ENCODE results near the gene MPZL1. TPM values are rescaled to one million over a fixed set of nuclear protein-coding genes. Genes with fewer than 3 reads are reported as not detected.

MPZL1 gene
- total RNA-seq, 4 donors from 2014 or later, result 32.9 to 79.5 (median 58.2) TPM

GRCh38 chr1:167676205-167676915, 45.4 kb upstream of the MPZL1 start:
- H3K36me3 ChIP-seq, result no peaks in the 10 kb centered on the region
- H3K27ac ChIP-seq, result no peak overlapping the region
- H3K27me3 ChIP-seq, result no peaks in the 10 kb centered on the region
- 80% methylated on average over 2 of the region's 2 CpGs; no CpG with 5 or more reads in 1 of the 2 donors for WGBS, 2 donors (ENCODE audit: low coverage in 1 of 2)
- no peaks in the 10 kb centered on the region for H3K9me3 ChIP-seq
- in situ Hi-C loops (cut with MboI; ENCODE audit: low pct_ligation_motif_present in 1 of 4, low pct_unique_long_range_greater_than_20kb in 1 of 4, low sequenced_read_pairs in 3 of 4), result no loop called here
- intact Hi-C loops (cut with DNase I; ENCODE audit: low total_unique reads), result no loop called here
- DNase-seq, result no peak
- H3K4me1 ChIP-seq, result peaks cover 0 to 21% (median 2%) of the 10 kb centered on the region in 4 donors
- no peak for TF ChIP-seq EP300 (IDR thresholded peaks at IDR 0.05; ENCODE audit: low read depth)
- TF ChIP-seq POLR2AphosphoS5 (IDR thresholded peaks at IDR 0.05), result no peak
- TF ChIP-seq POLR2A (IDR thresholded peaks at IDR 0.05), result no peak
- TF ChIP-seq, protein P1, sequence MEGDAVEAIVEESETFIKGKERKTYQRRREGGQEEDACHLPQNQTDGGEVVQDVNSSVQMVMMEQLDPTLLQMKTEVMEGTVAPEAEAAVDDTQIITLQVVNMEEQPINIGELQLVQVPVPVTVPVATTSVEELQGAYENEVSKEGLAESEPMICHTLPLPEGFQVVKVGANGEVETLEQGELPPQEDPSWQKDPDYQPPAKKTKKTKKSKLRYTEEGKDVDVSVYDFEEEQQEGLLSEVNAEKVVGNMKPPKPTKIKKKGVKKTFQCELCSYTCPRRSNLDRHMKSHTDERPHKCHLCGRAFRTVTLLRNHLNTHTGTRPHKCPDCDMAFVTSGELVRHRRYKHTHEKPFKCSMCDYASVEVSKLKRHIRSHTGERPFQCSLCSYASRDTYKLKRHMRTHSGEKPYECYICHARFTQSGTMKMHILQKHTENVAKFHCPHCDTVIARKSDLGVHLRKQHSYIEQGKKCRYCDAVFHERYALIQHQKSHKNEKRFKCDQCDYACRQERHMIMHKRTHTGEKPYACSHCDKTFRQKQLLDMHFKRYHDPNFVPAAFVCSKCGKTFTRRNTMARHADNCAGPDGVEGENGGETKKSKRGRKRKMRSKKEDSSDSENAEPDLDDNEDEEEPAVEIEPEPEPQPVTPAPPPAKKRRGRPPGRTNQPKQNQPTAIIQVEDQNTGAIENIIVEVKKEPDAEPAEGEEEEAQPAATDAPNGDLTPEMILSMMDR (IDR thresholded peaks at IDR 0.05), result no peak
- no peak overlapping the region for H3K4me3 ChIP-seq

DNA sequence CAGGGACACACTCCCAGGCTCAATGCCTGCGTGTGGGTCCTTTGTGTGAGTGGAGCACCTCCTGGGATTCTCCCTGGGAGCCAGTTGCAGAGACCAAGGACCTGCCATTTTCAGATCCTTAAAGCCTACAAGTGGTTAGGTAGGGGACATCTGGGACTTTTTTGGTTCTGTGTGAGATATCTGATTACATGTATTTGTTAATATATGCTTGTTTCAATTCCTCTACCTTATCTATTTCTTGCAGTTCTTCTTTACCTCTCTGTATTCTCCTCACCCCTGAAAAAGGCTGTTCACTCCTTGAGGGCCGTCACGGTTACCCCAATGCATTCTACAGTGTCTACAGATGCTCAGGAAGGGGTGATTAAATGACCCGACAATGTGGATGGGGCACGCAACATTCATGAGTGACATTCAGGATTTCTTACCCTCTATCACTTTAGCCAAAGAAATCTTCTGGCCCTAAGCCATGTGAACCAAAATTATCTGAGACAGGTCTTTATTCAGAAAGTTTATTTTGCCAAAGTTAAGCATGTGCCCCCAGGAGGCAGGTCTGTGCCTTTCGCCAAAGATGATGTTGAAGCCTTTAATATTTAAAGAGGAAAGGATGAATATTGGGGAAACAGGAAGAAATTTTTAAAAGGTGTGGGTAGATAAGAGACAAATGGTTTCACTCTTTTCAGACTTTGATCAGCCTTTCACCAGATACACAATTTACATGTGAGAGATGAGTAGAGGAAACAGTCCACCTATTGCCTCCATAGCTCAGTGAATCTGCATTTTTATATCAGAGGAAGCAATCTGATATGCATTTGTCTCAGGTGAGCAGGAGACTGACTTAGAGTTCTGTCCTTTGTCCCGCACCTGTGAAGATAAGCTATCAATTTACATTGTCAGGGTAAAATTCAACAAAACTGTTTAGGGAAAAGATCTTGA, 44.6 kb upstream of the MPZL1 start:
- in situ Hi-C loops (cut with MboI; ENCODE audit: low pct_ligation_motif_present in 1 of 4, low pct_unique_long_range_greater_than_20kb in 1 of 4, low sequenced_read_pairs in 3 of 4) (no loop called here), intact Hi-C loops (cut with DNase I; ENCODE audit: low total_unique reads) (no loop called here)
- Histone ChIP-seq H3K36me3 (no peaks in the 10 kb centered on the region), H3K27me3 (no peaks in the 10 kb centered on the region), H3K9me3 (no peaks in the 10 kb centered on the region), H3K27ac (no peak overlapping the region), H3K4me3 (no peak overlapping the region), H3K4me1 (peaks cover 0 to 25% (median 2%) of the 10 kb centered on the region in 4 donors)
- TF ChIP-seq POLR2A (IDR thresholded peaks at IDR 0.05), result no peak
- TF ChIP-seq POLR2AphosphoS5 (IDR thresholded peaks at IDR 0.05), result no peak
- TF ChIP-seq, protein P1 (IDR thresholded peaks at IDR 0.05), result no peak
- no peak for TF ChIP-seq EP300 (IDR thresholded peaks at IDR 0.05; ENCODE audit: low read depth)
- WGBS, 2 donors (ENCODE audit: low coverage in 1 of 2), result 81 to 86% methylated on average over 5 to 7 of the region's 7 CpGs
- no peak for DNase-seq

DNA sequence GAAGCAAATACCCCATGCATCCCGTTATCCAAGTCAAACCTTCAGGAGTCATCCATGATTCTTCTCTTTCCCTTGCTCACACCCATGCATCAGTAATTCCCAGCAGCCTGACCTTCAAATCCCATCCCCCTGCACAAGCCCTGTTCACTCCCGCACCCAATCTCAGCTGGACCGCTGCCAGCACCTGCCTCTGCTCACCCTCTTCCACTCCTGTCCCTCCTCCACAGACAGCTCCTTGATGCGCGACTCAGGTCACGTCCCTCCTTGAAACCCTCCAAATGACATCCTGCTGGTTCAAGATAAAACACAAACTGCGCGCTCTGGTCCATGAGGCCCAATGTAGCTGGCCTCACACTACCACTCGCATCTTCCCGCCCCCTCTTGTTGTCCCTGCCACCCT, 43.4 kb upstream of the MPZL1 start:
- H3K27me3 ChIP-seq, result no peaks in the 10 kb centered on the region
- H3K4me1 ChIP-seq, result peaks cover 0 to 27% (median 6%) of the 10 kb centered on the region in 4 donors
- DNase-seq, result no peak
- H3K9me3 ChIP-seq, result no peaks in the 10 kb centered on the region
- intact Hi-C loops (cut with DNase I; ENCODE audit: low total_unique reads), result no loop called here
- no peak overlapping the region for H3K27ac ChIP-seq
- no peak overlapping the region for H3K4me3 ChIP-seq
- WGBS, 2 donors (ENCODE audit: low coverage in 1 of 2), result 97 to 98% methylated on average over 10 of the region's 10 CpGs
- no peak for TF ChIP-seq POLR2AphosphoS5 (IDR thresholded peaks at IDR 0.05)
- no peak for TF ChIP-seq POLR2A (IDR thresholded peaks at IDR 0.05)
- no peak for TF ChIP-seq EP300 (IDR thresholded peaks at IDR 0.05; ENCODE audit: low read depth)
- in situ Hi-C loops (cut with MboI; ENCODE audit: low pct_ligation_motif_present in 1 of 4, low pct_unique_long_range_greater_than_20kb in 1 of 4, low sequenced_read_pairs in 3 of 4), result no loop called here
- no peaks in the 10 kb centered on the region for H3K36me3 ChIP-seq

GRCh38 chr1:167678838-167679237, 42.9 kb upstream of the MPZL1 start:
- WGBS, 2 donors (ENCODE audit: low coverage in 1 of 2), result 96 to 100% methylated on average over 3 of the region's 3 CpGs
- no peak for TF ChIP-seq EP300 (IDR thresholded peaks at IDR 0.05; ENCODE audit: low read depth)
- no peak for TF ChIP-seq POLR2AphosphoS5 (IDR thresholded peaks at IDR 0.05)
- TF ChIP-seq, protein P1 (IDR thresholded peaks at IDR 0.05), result no peak
- TF ChIP-seq POLR2A (IDR thresholded peaks at IDR 0.05), result no peak

More at GRCh38 chr1:167678838-167679237, 42.9 kb upstream of the MPZL1 start:
- Histone ChIP-seq H3K27me3 (no peaks in the 10 kb centered on the region), H3K9me3 (no peaks in the 10 kb centered on the region), H3K36me3 (no peaks in the 10 kb centered on the region), H3K4me1 (peaks cover 0 to 31% (median 9%) of the 10 kb centered on the region in 4 donors), H3K27ac (no peak overlapping the region), H3K4me3 (no peak overlapping the region)
- intact Hi-C loops (cut with DNase I; ENCODE audit: low total_unique reads), result no loop called here
- in situ Hi-C loops (cut with MboI; ENCODE audit: low pct_ligation_motif_present in 1 of 4, low pct_unique_long_range_greater_than_20kb in 1 of 4, low sequenced_read_pairs in 3 of 4), result no loop called here
- DNase-seq, result no peak
